Endothelial cell of umbilical vein (primary cell): ENCODE data around the gene C9. TPM values are rescaled to one million over a fixed set of nuclear protein-coding genes. Genes with fewer than 3 reads are reported as not detected.

ENCODE experiments used
- BruUV-seq: library from RNA; stranded (reverse); fragments of 400-500 nt; replicated peaks from 2 replicates; lab custom pipeline; 2021; lab: Mats Ljungman, UMichigan
- CTCF ChIA-PET: fragments of 300-600, 350-600 bp; sonication (Branson Sonifier 250); formaldehyde crosslinking; loops from one replicate; lab custom pipeline; 2021; ENCODE audit warnings: antibody characterized with exemption, inconsistent platforms; lab: Charles Lee
- POLR2A ChIA-PET: fragments of 300-600, 350-600 bp; sonication (Branson Sonifier 250); formaldehyde crosslinking; loops from one replicate; lab custom pipeline; 2021; ENCODE audit warnings: antibody characterized with exemption, inconsistent platforms; lab: Charles Lee
- DNase-seq: peaks from one replicate; pipeline ENCODE4 v3.0.0-alpha.2; 2011; ENCODE audit warnings: low read depth, low spot score
- FAIRE-seq: peaks from 2 replicates; lab custom pipeline; 2011; peaks lifted over from hg19 to GRCh38; lab: Jason Lieb, UNC
- H2AFZ ChIP-seq: 2 replicates; pipeline ENCODE4 v1.6.0; 2012; ENCODE audit warnings: low read depth, low read length, control low read depth, inconsistent platforms
- H3K27ac ChIP-seq: 2 replicates; pipeline ENCODE4 v1.5.1; 2011; ENCODE audit warnings: low read depth, mild to moderate bottlenecking, control low read depth, low read length, moderate library complexity; ENCODE audit not compliant: insufficient read depth
- H3K27me3 ChIP-seq, 2 experiments: 2 replicates each; pipeline versions ENCODE4 v1.6.0 to v1.6.1; 2011; ENCODE audit warnings: low read length in 2 of 2, mixed read lengths in 1 of 2; ENCODE audit not compliant: control insufficient read depth in 2 of 2, insufficient read depth in 2 of 2
- H3K36me3 ChIP-seq, 2 experiments: 2 replicates in 1 of 2; 3 replicates in 1 of 2; pipeline ENCODE4 v1.5.1; 2011; ENCODE audit warnings: low read length in 2 of 2, mild to moderate bottlenecking in 1 of 2, moderate library complexity in 1 of 2; ENCODE audit not compliant: control insufficient read depth in 2 of 2, insufficient read depth in 2 of 2; ENCODE audit errors: extremely low read depth in 1 of 2
- H3K4me1 ChIP-seq: 3 replicates; pipeline ENCODE4 v1.5.1; 2011; ENCODE audit warnings: mild to moderate bottlenecking, low read length; ENCODE audit not compliant: control insufficient read depth, insufficient read depth; ENCODE audit errors: extremely low read depth
- H3K4me2 ChIP-seq: 2 replicates; pipeline ENCODE4 v1.6.1; 2011; ENCODE audit warnings: low read length, control low read depth, mixed read lengths; ENCODE audit not compliant: insufficient read depth
- H3K4me3 ChIP-seq, 3 experiments: fragments of 200-600 bp in 1 of 3; sonication (generic), shearing (Covaris generic) in 1 of 3; replicated peaks in 1 of 3; 2 replicates each; pipeline ENCODE4 v1.5.1; 2011 to 2016; ENCODE audit warnings: control low read depth in 3 of 3, low read length in 3 of 3, mild to moderate bottlenecking in 2 of 3, inconsistent platforms in 1 of 3, low read depth in 1 of 3, moderate library complexity in 1 of 3; ENCODE audit not compliant: insufficient read depth in 1 of 3
- H3K79me2 ChIP-seq: 2 replicates; pipeline ENCODE4 v1.6.0; 2012; ENCODE audit warnings: low read length, inconsistent platforms; ENCODE audit not compliant: control insufficient read depth, insufficient read depth
- H3K9ac ChIP-seq: replicated peaks from 2 replicates; pipeline ENCODE3; 2011; ENCODE audit warnings: low read length, control low read depth; ENCODE audit not compliant: insufficient read depth; ENCODE audit errors: extremely low read depth
- H3K9me1 ChIP-seq: replicated peaks from 3 replicates; pipeline ENCODE4 v1.6.0; 2011; ENCODE audit warnings: mild to moderate bottlenecking, low read length; ENCODE audit not compliant: control insufficient read depth, insufficient read depth; ENCODE audit errors: extremely low read depth
- H3K9me3 ChIP-seq: replicated peaks from 2 replicates; pipeline ENCODE4 v1.5.1; 2012; ENCODE audit warnings: low read length, inconsistent platforms; ENCODE audit not compliant: control insufficient read depth, insufficient read depth
- H4K20me1 ChIP-seq: replicated peaks from 2 replicates; pipeline ENCODE3; 2011; ENCODE audit warnings: mild to moderate bottlenecking, low read length; ENCODE audit not compliant: control insufficient read depth, insufficient read depth; ENCODE audit errors: extremely low read depth
- FOS ChIP-seq: IDR thresholded peaks from 2 replicates; pipeline ENCODE4 v1.6.1; 2011; ENCODE audit warnings: mild to moderate bottlenecking, low read length, moderate library complexity, borderline replicate concordance; ENCODE audit not compliant: insufficient read depth
- MYC ChIP-seq: IDR thresholded peaks from one replicate; pipeline ENCODE4 v1.6.1; 2011; ENCODE audit warnings: mild to moderate bottlenecking, low read depth, low read length
- POLR2A ChIP-seq: IDR thresholded peaks from 2 replicates; pipeline ENCODE4 v1.6.1; 2012; ENCODE audit warnings: low read depth, mild to moderate bottlenecking, control low read depth, low read length
- dilution Hi-C: fragments of 300-500 bp; cut with MboI; formaldehyde crosslinking; loops from one replicate; pipeline ENCODE4 v1.15.0; 2019; ENCODE audit warnings: low sequenced_read_pairs; ENCODE audit not compliant: extremely low pct_ligation_motif_present
- intact Hi-C: fragments of 100-400 bp; cut with micrococcal nuclease; formaldehyde crosslinking; loops from one replicate; pipeline ENCODE4 v1.10.0; 2022
- polyA plus RNA-seq, 4 experiments: library from polyadenylated mRNA; depleted of rRNA in 3 of 4; stranded (reverse) in 3 of 4; unstranded in 1 of 4; fragments of >200 nt; gene quantifications; 2 replicates each; pipeline versions ENCODE4 v1.2.1 to v1.2.3, GENCODE V29; 2011 to 2012; ENCODE audit warnings: missing spikeins in 1 of 4
- total RNA-seq: library from RNA; stranded (reverse); gene quantifications from 2 replicates; pipeline ENCODE4 v1.2.3, GENCODE V29; 2021

Gene C9
- total and polyA plus RNA-seq, 2 donors (not counting 3 experiments of a cell fraction or from before 2014, with no cell fraction given): 0.33 TPM; not detected in 1

DNA sequence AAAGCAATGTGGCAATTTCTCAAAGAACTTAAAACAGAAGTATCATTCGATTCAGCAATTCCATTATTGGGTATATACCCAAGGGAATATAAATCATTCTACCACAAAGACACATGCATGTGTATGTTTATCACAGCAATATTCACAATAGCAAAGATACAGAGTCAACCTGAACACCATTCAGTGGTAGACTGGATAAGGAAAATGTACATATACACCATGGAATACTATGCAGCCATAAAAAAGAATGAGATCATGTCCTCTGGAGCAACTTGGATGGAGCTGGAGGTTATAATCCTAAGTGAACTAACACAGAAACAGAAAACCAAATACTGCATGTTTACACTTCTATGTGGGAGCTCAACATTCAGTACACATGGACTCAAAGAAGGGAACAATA, 123.5 kb downstream of the C9 start:
- dilution Hi-C loops (no loop called here), intact Hi-C loops (no loop called here)
- H3K9ac ChIP-seq: no peak overlapping the region
- no peaks in the 10 kb centered on the region for H3K27me3 ChIP-seq
- no peak overlapping the region for H2AFZ ChIP-seq
- H3K27ac ChIP-seq: no peak overlapping the region
- no TSS peak for BruUV-seq
- no peaks in the 10 kb centered on the region for H3K79me2 ChIP-seq
- no peak for FAIRE-seq
- H3K4me2 ChIP-seq: no peak overlapping the region
- CTCF ChIA-PET: interaction anchor here (0.6 kb wide), 1 partner anchor 93 kb away, joined by 3 read pairs; no protein-coding TSS in a partner anchor
- POLR2A ChIA-PET: no interaction called here
- H3K4me1 ChIP-seq: no peaks in the 10 kb centered on the region
- H3K9me1 ChIP-seq: no peaks in the 10 kb centered on the region
- no peaks in the 10 kb centered on the region for H3K9me3 ChIP-seq
- TF ChIP-seq FOS: no peak
- no peak overlapping the region for H3K4me3 ChIP-seq
- H3K36me3 ChIP-seq: no peaks in the 10 kb centered on the region
- no peak for DNase-seq
- no peaks in the 10 kb centered on the region for H4K20me1 ChIP-seq

GRCh38 chr5:39238366-39239105, 125.8 kb downstream of the C9 start:
- Histone ChIP-seq H3K9me3 (no peaks in the 10 kb centered on the region), H3K9me1 (no peaks in the 10 kb centered on the region), H3K79me2 (no peaks in the 10 kb centered on the region), H3K36me3 (no peaks in the 10 kb centered on the region), H3K9ac (no peak overlapping the region), H3K4me1 (no peaks in the 10 kb centered on the region), H2AFZ (no peak overlapping the region), H3K4me2 (no peak overlapping the region), H3K4me3 (no peak overlapping the region), H3K27me3 (no peaks in the 10 kb centered on the region), H4K20me1 (no peaks in the 10 kb centered on the region), H3K27ac (no peak overlapping the region)
- BruUV-seq: no TSS peak
- POLR2A ChIA-PET: no interaction called here
- DNase-seq (no peak), FAIRE-seq (no peak)
- no peak for TF ChIP-seq MYC
- no peak for TF ChIP-seq POLR2A
- dilution Hi-C loops: no loop called here
- intact Hi-C loops: no loop called here
- CTCF ChIA-PET: interaction anchor here (2.5 kb wide), 1 partner anchor 21 kb away, joined by 9 read pairs; no protein-coding TSS in a partner anchor
